Muscle layer of colon (tissue), 2 donors: ENCODE results near the gene KCNAB1.

ENCODE experiments used
- H3K27ac ChIP-seq: one replicate; pipeline ENCODE4 v1.7.0; 2013; ENCODE audit warnings: low read depth, mild to moderate bottlenecking, low read length, moderate library complexity
- H3K27me3 ChIP-seq, 2 donors: one replicate each; pipeline ENCODE4 v1.7.0; 2013; ENCODE audit warnings: low read length in 2 of 2, mild to moderate bottlenecking in 2 of 2; ENCODE audit not compliant: insufficient read depth in 2 of 2, control insufficient read depth in 1 of 2
- H3K36me3 ChIP-seq: one replicate; pipeline ENCODE4 v1.7.0; 2013; ENCODE audit warnings: mild to moderate bottlenecking, low read length; ENCODE audit not compliant: insufficient read depth
- H3K4me1 ChIP-seq: one replicate; pipeline ENCODE4 v1.7.0; 2013; ENCODE audit warnings: mild to moderate bottlenecking, low read length; ENCODE audit not compliant: insufficient read depth
- H3K4me3 ChIP-seq, 2 donors: one replicate each; pipeline ENCODE4 v1.7.0; 2013; ENCODE audit warnings: low read length in 2 of 2, low read depth in 1 of 2, mild to moderate bottlenecking in 1 of 2, moderate library complexity in 1 of 2
- H3K9ac ChIP-seq: one replicate; pipeline ENCODE4 v1.7.0; 2013; ENCODE audit warnings: low read length
- H3K9me3 ChIP-seq: one replicate; pipeline ENCODE4 v1.7.0; 2013; ENCODE audit warnings: mild to moderate bottlenecking, low read length
- donor health status: abdominal sarcoma.
- donor health status: Adenocarcinoma of cecum.

KCNAB1 gene

GRCh38 chr3:156472684-156473083, 352.3 kb downstream of the KCNAB1 start:
- Histone ChIP-seq H3K27ac (no peak overlapping the region), H3K36me3 (no peaks in the 10 kb centered on the region), H3K4me1 (peaks cover 17% of the 10 kb centered on the region), H3K9me3 (no peaks in the 10 kb centered on the region), H3K27me3 (no peaks in the 10 kb centered on the region), H3K9ac (no peak overlapping the region), H3K4me3 (no peak overlapping the region)

GRCh38 chr3:156473341-156473740, 353.0 kb downstream of the KCNAB1 start:
- Histone ChIP-seq H3K36me3 (no peaks in the 10 kb centered on the region), H3K9ac (no peak overlapping the region), H3K9me3 (no peaks in the 10 kb centered on the region), H3K4me3 (no peak overlapping the region), H3K4me1 (peaks cover 18% of the 10 kb centered on the region), H3K27ac (no peak overlapping the region), H3K27me3 (no peaks in the 10 kb centered on the region)

- H3K4me3 ChIP-seq = no peak overlapping the region
- H3K27me3 ChIP-seq = no peaks in the 10 kb centered on the region
- no peaks in the 10 kb centered on the region for H3K9me3 ChIP-seq
- no peak overlapping the region for H3K9ac ChIP-seq
- H3K27ac ChIP-seq = no peak overlapping the region
- peaks cover 18% of the 10 kb centered on the region for H3K4me1 ChIP-seq
- no peaks in the 10 kb centered on the region for H3K36me3 ChIP-seq
Measured at GRCh38 chr3:156474560-156475389, 354.4 kb downstream of the KCNAB1 start.

GRCh38 chr3:156477323-156477722, 356.9 kb downstream of the KCNAB1 start:
- H3K27me3 ChIP-seq = no peaks in the 10 kb centered on the region
- H3K4me3 ChIP-seq = no peak overlapping the region
- H3K27ac ChIP-seq = peak overlapping the region; percentile 4
- no peaks in the 10 kb centered on the region for H3K9me3 ChIP-seq
- H3K4me1 ChIP-seq = peaks cover 33% of the 10 kb centered on the region
- H3K9ac ChIP-seq = no peak overlapping the region
- H3K36me3 ChIP-seq = no peaks in the 10 kb centered on the region

GRCh38 chr3:156478891-156479290, 358.5 kb downstream of the KCNAB1 start:
- no peak overlapping the region for H3K4me3 ChIP-seq
- H3K27ac ChIP-seq = no peak overlapping the region
- no peaks in the 10 kb centered on the region for H3K9me3 ChIP-seq

GRCh38 chr3:156479604-156480003, 359.2 kb downstream of the KCNAB1 start:
- Histone ChIP-seq H3K27me3 (no peaks in the 10 kb centered on the region), H3K4me3 (no peak overlapping the region), H3K4me1 (peaks cover 47% of the 10 kb centered on the region), H3K36me3 (no peaks in the 10 kb centered on the region), H3K27ac (no peak overlapping the region), H3K9ac (no peak overlapping the region), H3K9me3 (no peaks in the 10 kb centered on the region)

More at GRCh38 chr3:156478891-156479290, 358.5 kb downstream of the KCNAB1 start:
- no peaks in the 10 kb centered on the region for H3K27me3 ChIP-seq
- H3K4me1 ChIP-seq = peaks cover 41% of the 10 kb centered on the region
- no peaks in the 10 kb centered on the region for H3K36me3 ChIP-seq
- H3K9ac ChIP-seq = no peak overlapping the region

GRCh38 chr3:156480949-156481348, 360.6 kb downstream of the KCNAB1 start:
- Histone ChIP-seq H3K4me3 (no peak overlapping the region), H3K9ac (no peak overlapping the region), H3K9me3 (no peaks in the 10 kb centered on the region), H3K36me3 (no peaks in the 10 kb centered on the region), H3K27ac (no peak overlapping the region), H3K27me3 (no peaks in the 10 kb centered on the region), H3K4me1 (peaks cover 44% of the 10 kb centered on the region)

GRCh38 chr3:156483002-156483401, 362.6 kb downstream of the KCNAB1 start:
- no peak overlapping the region for H3K9ac ChIP-seq
- peak overlapping the region; percentile 28 for H3K27ac ChIP-seq
- H3K27me3 ChIP-seq = no peaks in the 10 kb centered on the region
- no peaks in the 10 kb centered on the region for H3K36me3 ChIP-seq
- no peaks in the 10 kb centered on the region for H3K9me3 ChIP-seq
- no peak overlapping the region for H3K4me3 ChIP-seq
- peaks cover 38% of the 10 kb centered on the region for H3K4me1 ChIP-seq

GRCh38 chr3:156483426-156483825, 363.0 kb downstream of the KCNAB1 start:
- peak overlapping the region in 1 of 2 donors; percentile 24 for H3K4me3 ChIP-seq
- H3K9ac ChIP-seq = no peak overlapping the region

GRCh38 chr3:156483961-156484787, 363.8 kb downstream of the KCNAB1 start:
- no peak overlapping the region for H3K9ac ChIP-seq
- no peaks in the 10 kb centered on the region for H3K36me3 ChIP-seq
- H3K27ac ChIP-seq = peak overlapping the region; percentile 38
- H3K27me3 ChIP-seq = no peaks in the 10 kb centered on the region
- H3K4me1 ChIP-seq = peaks cover 38% of the 10 kb centered on the region
- no peaks in the 10 kb centered on the region for H3K9me3 ChIP-seq
- peak overlapping the region in 1 of 2 donors; percentile 24 for H3K4me3 ChIP-seq

More at GRCh38 chr3:156483426-156483825, 363.0 kb downstream of the KCNAB1 start:
- Histone ChIP-seq H3K9me3 (no peaks in the 10 kb centered on the region), H3K27ac (peak overlapping the region; percentile 28), H3K4me1 (peaks cover 38% of the 10 kb centered on the region), H3K27me3 (no peaks in the 10 kb centered on the region), H3K36me3 (no peaks in the 10 kb centered on the region)

- H3K4me1 ChIP-seq = peaks cover 30% of the 10 kb centered on the region
- no peak overlapping the region for H3K4me3 ChIP-seq
Measured at GRCh38 chr3:156488767-156489166, 368.4 kb downstream of the KCNAB1 start.

More at GRCh38 chr3:156488767-156489166, 368.4 kb downstream of the KCNAB1 start:
- no peak overlapping the region for H3K9ac ChIP-seq
- H3K36me3 ChIP-seq = no peaks in the 10 kb centered on the region
- H3K9me3 ChIP-seq = no peaks in the 10 kb centered on the region
- H3K27ac ChIP-seq = no peak overlapping the region
- no peaks in the 10 kb centered on the region for H3K27me3 ChIP-seq
